Measurements from ENCODE around the gene MPHOSPH10. TPM values are rescaled to one million over a fixed set of nuclear protein-coding genes. Genes with fewer than 3 reads are reported as not detected.

The MPHOSPH10 gene
- total and polyA plus RNA-seq, 2 experiments from 2014 or later = 18.9 to 26.4 TPM

GRCh38 chr2:71143782-71144181 lies 13.3 kb downstream of the MPHOSPH10 start:
- no peaks in the 10 kb centered on the region for H3K9me3 ChIP-seq (ENCODE audit: low read depth)
- no peak overlapping the region for H3K4me3 ChIP-seq
- no peaks in the 10 kb centered on the region for H4K20me1 ChIP-seq (ENCODE audit: insufficient read depth)
- H3F3A ChIP-seq (ENCODE audit: insufficient read depth) = peaks cover 10% of the 10 kb centered on the region
- no peaks in the 10 kb centered on the region for H3K4me1 ChIP-seq (ENCODE audit: insufficient read depth)
- H2AFZ ChIP-seq = no peak overlapping the region
- WGBS, 2 experiments (ENCODE audit: low coverage in 1 of 2, low lambda C conversion rate in 2 of 2, missing lambda C conversion rate in 2 of 2) = 85 to 90% methylated on average over 3 of the region's 3 CpGs
- in situ Hi-C loops (cut with MboI) = no loop called here
- peaks cover 81% of the 10 kb centered on the region for H3K36me3 ChIP-seq (ENCODE audit: low read depth)
- no peak for DNase-seq
- no peak overlapping the region for H3K4me2 ChIP-seq (ENCODE audit: unreplicated experiment)
- no peaks in the 10 kb centered on the region for H3K27me3 ChIP-seq (replicated peaks; ENCODE audit: insufficient read depth)
- H3K9me2 ChIP-seq (ENCODE audit: insufficient read depth) = no peaks in the 10 kb centered on the region
- 0 out of 2 replicates have a peak, but pooled peaks cover 4% of the 10 kb centered on the region for H3K79me2 ChIP-seq (ENCODE audit: insufficient read depth)
- H3K27ac ChIP-seq = no peak overlapping the region
- no peak overlapping the region for H3K9ac ChIP-seq
- no peak for TF ChIP-seq EZH2 (IDR thresholded peaks at IDR 0.05; ENCODE audit: insufficient read depth, poor library complexity, severe bottlenecking)
- no peak for TF ChIP-seq EZH2phosphoT487 (IDR thresholded peaks at IDR 0.05; ENCODE audit: insufficient read depth, low read depth)

GRCh38 chr2:71148506-71149063 lies 18.2 kb downstream of the MPHOSPH10 start:
- Histone ChIP-seq H3K36me3 (ENCODE audit: low read depth) (peaks cover 57% of the 10 kb centered on the region), H3K27ac (no peak overlapping the region), H3K4me3 (no peak overlapping the region), H4K20me1 (ENCODE audit: insufficient read depth) (no peaks in the 10 kb centered on the region), H3K79me2 (ENCODE audit: insufficient read depth) (no peaks in the 10 kb centered on the region), H3K9ac (no peak overlapping the region), H3K4me1 (ENCODE audit: insufficient read depth) (no peaks in the 10 kb centered on the region), H3K4me2 (ENCODE audit: unreplicated experiment) (no peak overlapping the region), H3K9me3 (ENCODE audit: low read depth) (no peaks in the 10 kb centered on the region), H2AFZ (no peak overlapping the region), H3K27me3 (replicated peaks; ENCODE audit: insufficient read depth) (no peaks in the 10 kb centered on the region), H3K9me2 (ENCODE audit: insufficient read depth) (no peaks in the 10 kb centered on the region), H3F3A (ENCODE audit: insufficient read depth) (peaks cover 20% of the 10 kb centered on the region)
- WGBS, 2 experiments (ENCODE audit: low coverage in 1 of 2, low lambda C conversion rate in 2 of 2, missing lambda C conversion rate in 2 of 2) = 99 to 100% methylated on average over 2 of the region's 2 CpGs
- TF ChIP-seq EZH2 (IDR thresholded peaks at IDR 0.05; ENCODE audit: insufficient read depth, poor library complexity, severe bottlenecking) (no peak), EZH2phosphoT487 (IDR thresholded peaks at IDR 0.05; ENCODE audit: insufficient read depth, low read depth) (no peak)
- in situ Hi-C loops (cut with MboI) = no loop called here
- DNase-seq = no peak

GRCh38 chr2:71150082-71150816 lies 19.8 kb downstream of the MPHOSPH10 start:
- no peak for DNase-seq
- Histone ChIP-seq H3K79me2 (ENCODE audit: insufficient read depth) (no peaks in the 10 kb centered on the region), H3K9me2 (ENCODE audit: insufficient read depth) (no peaks in the 10 kb centered on the region), H3K4me3 (no peak overlapping the region), H2AFZ (no peak overlapping the region), H3K27ac (no peak overlapping the region), H3K27me3 (replicated peaks; ENCODE audit: insufficient read depth) (no peaks in the 10 kb centered on the region), H4K20me1 (ENCODE audit: insufficient read depth) (no peaks in the 10 kb centered on the region), H3K9me3 (ENCODE audit: low read depth) (no peaks in the 10 kb centered on the region), H3K4me1 (ENCODE audit: insufficient read depth) (no peaks in the 10 kb centered on the region), H3K4me2 (ENCODE audit: unreplicated experiment) (no peak overlapping the region), H3F3A (ENCODE audit: insufficient read depth) (peaks cover 20% of the 10 kb centered on the region), H3K9ac (no peak overlapping the region), H3K36me3 (ENCODE audit: low read depth) (peaks cover 40% of the 10 kb centered on the region)
- in situ Hi-C loops (cut with MboI) = no loop called here
- TF ChIP-seq EZH2phosphoT487 (IDR thresholded peaks at IDR 0.05; ENCODE audit: insufficient read depth, low read depth) (no peak), EZH2 (IDR thresholded peaks at IDR 0.05; ENCODE audit: insufficient read depth, poor library complexity, severe bottlenecking) (no peak)
- 54 to 58% methylated on average over 3 of the region's 3 CpGs for WGBS, 2 experiments (ENCODE audit: low coverage in 1 of 2, low lambda C conversion rate in 2 of 2, missing lambda C conversion rate in 2 of 2)

- no peak overlapping the region for H3K4me3 ChIP-seq
- 96 to 100% methylated on average over 1 of the region's 1 CpG for WGBS, 2 experiments (ENCODE audit: low coverage in 1 of 2, low lambda C conversion rate in 2 of 2, missing lambda C conversion rate in 2 of 2)
- no peaks in the 10 kb centered on the region for H3K9me3 ChIP-seq (ENCODE audit: low read depth)
- DNase-seq = no peak
- no peaks in the 10 kb centered on the region for H3K27me3 ChIP-seq (replicated peaks; ENCODE audit: insufficient read depth)
- H3K9ac ChIP-seq = no peak overlapping the region
- H3K4me1 ChIP-seq (ENCODE audit: insufficient read depth) = no peaks in the 10 kb centered on the region
- in situ Hi-C loops (cut with MboI) = no loop called here
- H3F3A ChIP-seq (ENCODE audit: insufficient read depth) = peaks cover 20% of the 10 kb centered on the region
- no peak overlapping the region for H3K4me2 ChIP-seq (ENCODE audit: unreplicated experiment)
- H3K36me3 ChIP-seq (ENCODE audit: low read depth) = peaks cover 29% of the 10 kb centered on the region
- H4K20me1 ChIP-seq (ENCODE audit: insufficient read depth) = no peaks in the 10 kb centered on the region
- H3K9me2 ChIP-seq (ENCODE audit: insufficient read depth) = no peaks in the 10 kb centered on the region
- TF ChIP-seq EZH2phosphoT487 (IDR thresholded peaks at IDR 0.05; ENCODE audit: insufficient read depth, low read depth) = no peak
- TF ChIP-seq EZH2 (IDR thresholded peaks at IDR 0.05; ENCODE audit: insufficient read depth, poor library complexity, severe bottlenecking) = no peak
- H3K79me2 ChIP-seq (ENCODE audit: insufficient read depth) = no peaks in the 10 kb centered on the region
- no peak overlapping the region for H3K27ac ChIP-seq
- no peak overlapping the region for H2AFZ ChIP-seq
These were observed 21.2 kb downstream of the MPHOSPH10 start for GRCh38 chr2:71151620-71152019.
